Activated naive CD4-positive, alpha-beta T cell treated with anti-CD3 and anti-CD28 coated beads, Interleukin-2, amount 50 U/mL, for 16 hours (primary cell): ENCODE measurements around the gene VWA3B.
"Not testable (repeated sequence)": the region's sequence is repeated elsewhere in the genome, so short reads cannot be mapped to it uniquely, and the experiment has no call there.

Experiments
- DNase-seq: peaks from one replicate; pipeline ENCODE4 v3.0.0-alpha.2; 2020

The VWA3B gene

GRCh38 chr2:98263362-98263761, 176.4 kb downstream of the VWA3B start:
- no peak for DNase-seq

DNA sequence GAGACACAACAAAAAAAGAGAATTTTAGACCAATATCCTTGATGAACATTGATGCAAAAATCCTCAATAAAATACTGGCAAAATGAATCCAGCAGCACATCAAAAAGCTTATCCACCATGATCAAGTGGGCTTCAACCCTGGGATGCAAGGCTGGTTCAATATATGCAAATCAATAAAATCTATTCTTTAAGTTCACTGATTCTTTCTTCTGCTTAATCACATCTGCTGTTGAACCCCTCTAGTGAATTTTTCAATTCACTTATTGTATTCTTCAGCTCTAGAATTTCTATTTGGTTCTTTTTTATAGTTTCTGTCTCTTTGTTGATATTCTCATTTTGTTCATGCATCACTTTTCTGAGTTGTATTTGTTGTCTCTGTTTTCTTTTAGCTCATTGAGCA, 181.3 kb downstream of the VWA3B start:
- DNase-seq = not testable (repeated sequence)

DNA sequence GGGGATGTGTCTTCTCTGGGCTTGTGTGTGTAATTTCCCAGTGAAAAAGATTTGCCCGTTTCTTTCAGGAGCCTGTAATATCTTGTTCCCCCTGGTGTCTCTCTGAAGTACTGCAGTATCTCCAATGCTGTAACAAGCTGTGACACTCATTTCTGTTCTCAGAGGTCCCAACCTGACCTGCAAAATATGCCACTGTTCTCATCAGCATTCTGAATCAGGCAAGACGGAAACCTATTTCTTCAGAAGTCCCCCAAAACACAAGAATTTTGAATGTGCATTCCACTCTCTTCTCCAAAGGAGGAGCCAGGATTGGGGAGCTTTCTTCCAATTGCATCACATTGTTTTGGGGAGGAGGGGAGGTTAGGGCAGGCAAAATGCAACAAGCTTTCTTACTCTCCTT, 182.3 kb downstream of the VWA3B start:
- no peak for DNase-seq

GRCh38 chr2:98269830-98270229, 182.9 kb downstream of the VWA3B start:
- DNase-seq = no peak

DNA sequence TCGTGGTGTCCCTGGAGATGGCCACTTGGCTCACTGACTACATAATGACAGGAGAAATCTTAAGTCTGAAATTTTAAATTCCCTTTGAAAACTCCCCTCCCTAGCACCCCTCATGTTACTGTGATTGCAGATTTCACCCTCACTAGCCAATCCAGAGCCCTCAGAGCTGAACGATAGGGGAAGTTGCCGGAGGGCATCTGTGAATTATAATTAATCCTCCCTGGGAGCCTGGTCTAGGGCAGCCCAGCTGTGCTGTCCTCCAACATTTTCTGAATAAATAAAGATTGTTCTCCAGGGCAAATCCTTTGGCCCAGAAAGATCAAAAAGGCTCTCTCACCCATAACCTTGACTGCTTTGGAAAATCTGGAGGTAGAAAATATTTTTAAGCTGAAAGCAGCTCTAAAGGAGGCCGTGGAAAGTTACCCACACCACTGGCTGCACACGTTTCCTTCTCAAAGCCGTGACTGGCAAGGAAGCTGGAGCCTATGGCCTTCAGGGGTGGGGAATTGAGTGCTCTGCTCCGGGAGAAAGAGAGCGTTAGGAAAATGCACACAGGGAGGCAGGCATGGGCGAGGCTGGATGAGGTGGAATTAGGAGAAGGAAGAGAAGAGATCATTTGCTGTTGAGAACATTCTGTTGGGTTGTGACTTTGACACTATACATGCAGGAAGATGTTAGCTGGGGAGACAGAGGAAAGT, 190.3 kb downstream of the VWA3B start:
- no peak for DNase-seq

DNA sequence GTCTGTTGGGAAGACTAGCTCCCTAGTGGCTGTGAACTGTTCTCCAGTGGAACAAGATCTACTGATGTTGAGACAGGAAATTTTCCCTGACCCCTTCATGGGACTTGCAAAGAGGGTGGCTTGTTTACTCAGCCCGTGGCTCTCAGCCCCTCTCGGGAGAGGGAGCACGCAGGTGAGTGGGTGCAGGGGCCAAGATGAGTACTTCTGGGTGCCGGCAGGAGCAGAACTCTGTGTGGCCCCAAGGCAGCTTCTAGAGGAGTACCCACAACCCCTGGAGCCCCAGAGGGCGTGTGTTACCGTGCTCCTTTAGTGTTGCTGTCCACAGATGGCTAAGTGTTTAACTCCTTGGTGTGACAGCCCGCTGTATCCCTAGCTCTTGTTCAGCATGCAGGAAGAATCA, 191.1 kb downstream of the VWA3B start:
- DNase-seq = no peak

DNA sequence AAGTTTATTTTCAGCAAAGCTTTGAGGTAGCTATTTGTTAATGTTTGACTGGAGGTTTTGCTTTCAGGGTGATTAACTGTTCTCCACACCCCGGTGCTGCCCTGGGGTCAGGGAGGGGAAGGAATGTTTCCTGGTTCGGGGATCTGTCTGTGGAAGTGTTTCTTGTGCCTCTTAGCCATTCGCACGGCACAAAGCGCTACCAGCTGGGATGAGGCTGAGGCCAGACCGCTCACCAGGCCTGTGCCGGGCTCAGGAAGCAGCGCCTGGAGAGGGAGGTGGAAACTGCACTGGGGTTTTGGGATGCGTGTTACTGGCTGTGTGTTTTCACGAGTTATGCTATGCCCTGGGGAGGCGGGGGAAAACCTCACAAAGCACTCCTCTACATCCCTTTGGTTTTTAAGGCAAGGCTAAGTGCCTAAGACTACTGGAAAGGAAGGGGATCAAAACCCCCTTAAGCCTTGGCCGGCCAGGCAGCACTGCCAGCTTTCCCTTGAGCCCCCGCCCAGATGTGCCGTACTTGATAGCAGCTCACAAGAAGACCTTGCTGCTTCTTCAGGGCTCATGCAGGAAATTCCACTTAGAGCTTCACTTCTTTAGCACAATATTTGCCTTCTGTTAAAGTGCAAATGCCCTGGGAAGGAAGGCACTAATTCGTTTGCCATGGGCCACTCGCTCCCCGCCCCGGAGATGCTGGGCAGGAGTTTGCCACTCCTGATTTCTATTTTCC, 193.6 kb downstream of the VWA3B start:
- no peak for DNase-seq

- DNase-seq = no peak
Observed at GRCh38 chr2:98281607-98282006, 194.6 kb downstream of the VWA3B start.

- no peak for DNase-seq
Observed at GRCh38 chr2:98282109-98282508, 195.1 kb downstream of the VWA3B start.

GRCh38 chr2:98293030-98293429, 206.1 kb downstream of the VWA3B start:
- no peak for DNase-seq

DNA sequence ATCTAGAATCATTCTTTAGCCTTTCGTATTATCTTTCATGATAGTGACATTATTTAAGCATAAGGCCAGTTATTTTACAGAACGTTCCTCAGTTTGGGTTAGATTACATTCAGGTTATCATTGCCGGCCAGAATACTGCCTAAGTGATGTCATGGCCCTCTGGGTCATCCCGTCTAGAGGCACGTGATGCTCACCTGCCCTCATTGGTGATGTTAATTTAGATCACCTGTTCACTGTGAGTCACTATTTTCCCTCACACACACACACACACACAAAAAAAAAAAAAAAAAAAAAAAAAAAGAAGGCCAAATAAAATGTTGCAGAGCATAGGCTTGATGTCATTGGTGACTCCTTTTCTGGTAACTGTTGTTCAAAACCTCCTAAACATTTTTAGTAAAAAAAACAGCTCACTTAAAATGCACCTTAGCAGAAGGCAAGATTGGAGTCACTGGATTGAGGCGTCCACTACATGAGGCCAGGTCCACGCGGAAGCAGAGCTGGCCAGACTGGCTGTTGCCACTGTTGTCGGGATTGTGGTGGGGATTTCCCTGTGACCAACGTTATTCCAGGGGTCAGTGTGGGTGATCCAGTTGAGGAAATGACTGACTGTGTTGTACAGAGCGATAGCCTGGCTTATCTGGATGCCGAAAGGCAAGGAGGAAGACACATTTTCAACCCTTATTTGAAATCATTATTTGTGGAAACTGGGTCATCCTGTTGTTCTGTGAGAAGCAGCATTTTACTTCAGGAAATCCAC, 207.1 kb downstream of the VWA3B start:
- DNase-seq = no peak

GRCh38 chr2:98294711-98295110, 207.7 kb downstream of the VWA3B start:
- DNase-seq = no peak

GRCh38 chr2:98295275-98295674, 208.3 kb downstream of the VWA3B start:
- DNase-seq = no peak

DNA sequence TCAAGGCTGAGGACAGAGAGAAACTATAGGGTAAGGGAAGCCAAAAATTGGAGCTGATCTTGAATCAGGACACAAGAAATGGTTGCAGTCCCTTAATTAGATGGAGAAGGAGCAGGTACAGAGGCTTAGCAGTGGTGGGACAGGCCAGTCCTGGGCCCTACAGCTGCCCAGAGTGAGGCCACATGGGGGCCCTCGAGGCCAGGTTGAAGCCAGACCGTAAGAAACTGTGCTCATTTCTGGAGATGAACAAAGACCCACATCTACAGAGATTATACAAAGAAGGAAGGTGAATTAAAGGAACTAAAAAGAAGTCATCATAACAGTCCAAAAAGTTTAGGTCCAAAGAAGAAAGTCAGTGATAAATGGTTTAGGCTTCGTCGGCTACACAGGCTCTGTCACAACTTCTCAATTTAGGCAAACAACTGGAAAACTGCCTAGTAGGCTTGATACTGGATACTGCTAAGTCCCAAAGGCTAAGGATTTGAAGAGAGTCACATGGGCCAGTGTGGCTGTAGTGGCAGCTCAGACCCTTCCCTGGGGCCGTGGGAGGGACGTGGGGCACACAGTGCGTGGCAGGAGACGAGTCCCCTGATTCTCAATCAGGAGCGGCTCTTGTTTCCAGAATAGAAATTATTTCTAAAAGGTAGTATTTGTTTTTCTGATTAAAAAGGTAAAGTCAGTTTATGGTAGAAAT, 208.9 kb downstream of the VWA3B start:
- DNase-seq = no peak

- no peak for DNase-seq
Observed at GRCh38 chr2:98296440-98296839, 209.5 kb downstream of the VWA3B start.

DNA sequence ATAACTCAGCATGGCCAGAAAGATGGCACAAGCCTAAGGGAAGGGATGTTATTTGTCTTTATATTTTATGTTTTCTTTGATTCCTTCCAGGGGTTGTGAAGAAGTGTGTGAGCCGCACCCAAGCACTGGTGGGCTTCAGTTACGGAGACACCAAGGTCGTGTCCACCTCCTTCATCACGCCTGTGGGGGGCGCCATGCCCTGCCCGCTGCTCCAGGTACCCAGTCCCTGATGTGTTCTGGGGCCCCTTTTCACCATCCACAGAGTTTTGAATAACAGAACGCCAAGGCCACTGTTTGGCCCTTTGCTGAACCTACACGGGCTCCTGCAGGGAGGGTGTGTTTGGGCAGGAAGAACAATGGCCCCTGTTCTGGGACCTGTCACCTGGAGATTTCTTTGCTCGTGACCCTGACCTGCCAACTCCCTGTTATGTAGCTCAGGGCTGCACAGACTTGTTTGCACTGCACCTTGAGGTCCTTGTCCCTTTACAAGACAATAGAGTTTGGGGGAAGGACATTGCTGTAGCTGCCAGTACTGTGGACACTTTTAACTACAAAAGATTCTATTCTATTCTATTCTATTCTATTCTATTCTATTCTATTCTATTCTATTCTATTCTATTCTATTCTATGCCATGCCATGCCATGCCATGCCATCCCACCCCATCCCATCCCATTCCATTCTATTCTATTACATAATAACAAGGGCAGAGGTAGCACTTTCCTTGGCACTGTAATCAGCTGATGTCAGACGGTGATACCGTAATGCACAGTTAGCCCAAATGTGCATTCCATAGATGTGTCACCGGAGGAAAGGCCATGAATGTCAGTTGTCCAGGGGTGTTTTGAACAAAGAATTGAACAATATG, 211.1 kb downstream of the VWA3B start:
- DNase-seq = no peak

DNA sequence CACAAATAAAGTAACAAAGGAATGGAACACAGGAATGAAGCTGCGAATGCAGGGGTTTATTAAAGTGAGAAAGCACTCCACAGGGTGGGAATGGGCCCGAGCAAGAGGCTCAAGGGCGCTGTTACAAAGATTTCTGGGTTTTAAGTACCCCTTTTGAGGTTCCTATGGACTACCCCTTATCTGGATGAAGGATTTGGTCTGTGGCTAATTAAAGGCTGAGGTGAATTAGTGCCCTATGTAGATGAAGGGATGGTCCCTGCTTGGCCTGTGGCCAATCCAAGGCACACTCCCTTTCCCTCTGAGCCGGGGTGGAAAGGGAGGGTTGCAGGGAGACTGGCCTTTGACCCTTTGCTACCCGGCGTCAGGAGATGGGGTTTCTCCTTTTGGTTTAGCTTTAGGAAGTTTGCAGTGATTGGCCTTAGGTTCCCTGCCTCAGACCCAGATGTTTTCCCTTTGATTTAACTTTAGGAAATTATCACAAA, 211.8 kb downstream of the VWA3B start:
- DNase-seq = no peak

GRCh38 chr2:98299211-98299905, 212.4 kb downstream of the VWA3B start:
- no peak for DNase-seq

DNA sequence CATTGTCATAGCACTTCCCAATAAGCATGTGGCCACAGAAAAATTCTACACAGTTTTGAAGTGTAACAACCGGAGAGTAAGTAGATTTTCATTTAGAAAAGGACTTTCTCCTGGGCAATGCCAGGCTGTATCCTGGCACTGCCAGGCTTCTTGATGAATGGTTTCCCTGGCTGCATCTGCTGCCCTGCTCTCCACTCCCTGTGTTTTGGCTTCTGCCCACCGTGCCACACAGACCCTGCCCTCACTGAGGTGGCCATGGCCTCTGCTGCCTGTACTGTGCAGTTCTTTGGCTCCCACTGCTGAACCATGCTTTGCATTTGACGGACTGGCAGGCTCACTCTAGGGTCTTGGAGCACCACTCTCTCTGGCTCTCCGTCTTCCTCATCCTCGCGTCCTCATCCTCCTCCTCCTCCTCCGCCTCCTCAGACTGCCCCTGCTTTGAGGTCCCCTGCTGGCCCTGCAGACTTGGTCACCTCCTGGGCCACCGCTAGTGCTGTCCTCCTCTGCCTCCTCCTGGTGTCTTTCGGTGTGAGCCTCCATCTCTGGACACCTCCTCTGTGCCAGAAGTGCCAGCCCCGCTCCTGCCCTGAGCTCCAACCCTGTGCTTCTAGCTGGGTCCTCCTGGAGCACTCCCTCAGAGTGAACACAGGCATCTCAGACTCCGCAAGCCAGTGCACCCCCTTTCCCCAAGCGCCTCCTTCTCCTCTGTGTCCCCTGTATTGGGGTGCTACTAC, 213.3 kb downstream of the VWA3B start:
- DNase-seq = no peak

DNA sequence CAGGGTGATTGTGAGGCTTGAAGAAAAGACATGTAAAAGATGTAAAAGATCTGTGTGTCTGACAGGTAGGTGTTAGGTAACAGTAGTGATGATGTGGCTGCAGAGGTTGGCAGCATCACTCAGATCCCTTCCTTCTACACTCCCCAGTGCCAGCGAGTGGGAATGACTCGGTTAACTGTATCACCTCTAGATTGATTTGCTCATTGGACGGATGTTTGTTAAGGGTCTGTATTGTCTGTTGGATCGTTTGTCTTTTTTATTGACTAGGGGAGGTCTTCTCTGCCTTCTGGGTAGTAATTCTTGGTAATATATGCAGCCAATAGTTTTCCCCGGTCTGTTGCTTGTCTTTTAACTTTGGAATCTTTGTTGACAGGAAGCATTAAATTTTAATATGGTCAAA, 214.5 kb downstream of the VWA3B start:
- DNase-seq = no peak
